Stimulated activated CD8-positive, alpha-beta memory T cell treated with anti-CD3 and anti-CD28 coated beads, Interleukin-7, amount 100 ng/mL, for 4 hours (primary cell): ENCODE measurements around the gene TCAP.

Experiments
- DNase-seq, 2 donors: peaks; one replicate each; pipeline ENCODE4 v3.0.0-alpha.2; 2020; ENCODE audit warnings: low read depth in 2 of 2

Gene TCAP

GRCh38 chr17:39667262-39667944 is 2.3 kb downstream of the TCAP start:
- DNase-seq = no peak

DNA sequence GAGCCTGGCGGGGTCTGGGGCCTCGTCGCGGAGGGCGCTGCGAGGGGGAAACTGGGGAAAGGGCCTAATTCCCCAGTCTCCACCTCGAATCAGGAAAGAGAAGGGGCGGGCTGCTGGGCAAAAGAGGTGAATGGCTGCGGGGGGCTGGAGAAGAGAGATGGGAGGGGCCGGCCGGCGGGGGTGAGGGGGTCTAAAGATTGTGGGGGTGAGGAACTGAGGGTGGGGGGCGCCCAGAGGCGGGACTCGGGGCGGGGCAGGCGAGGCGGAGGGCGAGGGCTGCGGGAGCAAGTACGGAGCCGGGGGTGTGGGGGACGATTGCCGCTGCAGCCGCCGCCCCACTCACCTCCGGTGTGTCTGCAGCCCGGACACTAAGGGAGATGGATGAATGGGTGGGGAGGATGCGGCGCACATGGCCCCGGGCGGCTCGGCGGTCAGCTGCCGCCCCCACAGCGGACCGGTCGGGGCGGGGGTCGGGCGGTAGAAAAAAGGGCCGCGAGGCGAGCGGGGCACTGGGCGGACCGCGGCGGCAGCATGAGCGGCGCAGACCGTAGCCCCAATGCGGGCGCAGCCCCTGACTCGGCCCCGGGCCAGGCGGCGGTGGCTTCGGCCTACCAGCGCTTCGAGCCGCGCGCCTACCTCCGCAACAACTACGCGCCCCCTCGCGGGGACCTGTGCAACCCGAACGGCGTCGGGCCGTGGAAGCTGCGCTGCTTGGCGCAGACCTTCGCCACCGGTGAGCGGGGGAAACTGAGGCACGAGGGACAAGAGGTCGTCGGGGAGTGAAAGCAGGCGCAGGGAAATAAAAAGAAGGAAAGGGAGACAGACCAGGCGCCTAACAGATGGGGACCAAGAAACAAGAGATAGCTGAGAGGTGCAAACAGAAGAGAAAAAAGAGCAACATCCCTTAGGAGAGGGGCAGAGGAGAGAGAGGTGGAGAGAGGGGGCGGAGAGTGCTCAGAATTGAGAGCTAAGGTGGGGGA is 3.1 kb downstream of the TCAP start, which contains the start of gene PNMT:
PNMT (plus strand) TSS at position 509 of the 980 bp plus-strand sequence; CDS start at position 532, 23 bp downstream.
- peak in 1 of 2 donors; percentile 40 for DNase-seq

GRCh38 chr17:39669897-39670735 is 5.0 kb downstream of the TCAP start:
- no peak for DNase-seq

GRCh38 chr17:39670746-39671145 is 5.6 kb downstream of the TCAP start:
- no peak for DNase-seq

- DNase-seq = no peak
Observed at GRCh38 chr17:39671651-39672521, 6.7 kb downstream of the TCAP start.

GRCh38 chr17:39672522-39673334 is 7.6 kb downstream of the TCAP start:
- no peak for DNase-seq

GRCh38 chr17:39673335-39674081 is 8.4 kb downstream of the TCAP start:
- DNase-seq = no peak

- DNase-seq = no peak
Observed at GRCh38 chr17:39674179-39674578, 9.0 kb downstream of the TCAP start.

DNA sequence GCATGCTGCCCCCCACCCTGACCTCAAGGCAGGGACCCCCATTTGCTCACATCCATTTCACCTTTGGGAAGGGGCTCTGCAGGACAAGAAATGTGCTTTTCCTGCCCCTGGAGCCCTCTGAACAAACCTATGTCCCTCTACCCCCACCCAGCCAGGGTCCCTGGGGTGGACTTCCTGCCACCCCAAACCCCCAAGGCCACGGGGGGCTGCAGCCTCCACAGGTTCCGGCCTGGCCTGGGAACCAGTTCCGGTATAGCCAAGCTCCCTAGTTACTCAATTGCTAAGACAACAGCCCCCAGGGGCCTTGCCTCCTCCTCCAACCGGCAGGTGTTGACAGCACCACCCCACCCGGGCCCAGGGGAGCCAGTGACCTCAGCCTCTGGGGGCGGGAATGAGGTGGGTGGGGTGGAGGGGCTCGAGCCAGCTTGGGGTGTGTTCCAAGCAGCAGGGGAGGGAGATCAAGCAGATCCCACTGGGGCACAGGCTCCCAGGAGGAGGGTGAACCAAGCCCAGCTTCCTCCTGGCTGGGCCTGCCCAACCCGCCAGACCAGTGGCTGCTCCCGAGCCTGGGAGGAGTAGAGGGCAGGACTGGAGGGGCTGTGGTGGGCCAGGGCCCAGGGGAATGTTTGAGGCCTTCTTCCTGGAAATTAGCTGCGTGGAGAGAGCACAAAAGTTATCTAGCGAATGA is 9.7 kb downstream of the TCAP start:
- no peak for DNase-seq

GRCh38 chr17:39675390-39676082 is 10.4 kb downstream of the TCAP start:
- DNase-seq = no peak

- peak; percentile 19 to 33 for DNase-seq
Observed at GRCh38 chr17:39676198-39676819, 11.2 kb downstream of the TCAP start.

DNA sequence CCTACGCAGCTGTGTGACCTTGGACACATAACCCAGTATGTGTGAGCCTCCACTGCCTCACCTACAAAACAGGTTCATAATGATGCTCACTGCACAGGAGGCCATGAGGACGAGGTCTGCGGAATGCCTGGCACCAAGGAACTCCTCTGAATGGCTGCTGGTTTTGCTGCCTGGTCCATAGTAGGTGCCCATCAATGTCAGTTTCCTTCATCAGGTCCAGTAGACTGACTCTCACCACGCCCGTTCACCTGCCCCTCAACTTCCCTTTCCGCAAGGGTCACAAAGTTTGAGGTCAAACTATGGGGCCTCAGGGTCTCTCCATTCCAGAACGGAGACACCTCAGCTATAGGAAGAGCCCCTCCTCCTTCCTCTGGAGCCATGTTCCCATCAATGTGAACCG is 11.9 kb downstream of the TCAP start:
- DNase-seq = no peak

- no peak for DNase-seq
Observed at GRCh38 chr17:39677542-39678339, 12.6 kb downstream of the TCAP start.

GRCh38 chr17:39678340-39679116 is 13.4 kb downstream of the TCAP start:
- DNase-seq = no peak

DNA sequence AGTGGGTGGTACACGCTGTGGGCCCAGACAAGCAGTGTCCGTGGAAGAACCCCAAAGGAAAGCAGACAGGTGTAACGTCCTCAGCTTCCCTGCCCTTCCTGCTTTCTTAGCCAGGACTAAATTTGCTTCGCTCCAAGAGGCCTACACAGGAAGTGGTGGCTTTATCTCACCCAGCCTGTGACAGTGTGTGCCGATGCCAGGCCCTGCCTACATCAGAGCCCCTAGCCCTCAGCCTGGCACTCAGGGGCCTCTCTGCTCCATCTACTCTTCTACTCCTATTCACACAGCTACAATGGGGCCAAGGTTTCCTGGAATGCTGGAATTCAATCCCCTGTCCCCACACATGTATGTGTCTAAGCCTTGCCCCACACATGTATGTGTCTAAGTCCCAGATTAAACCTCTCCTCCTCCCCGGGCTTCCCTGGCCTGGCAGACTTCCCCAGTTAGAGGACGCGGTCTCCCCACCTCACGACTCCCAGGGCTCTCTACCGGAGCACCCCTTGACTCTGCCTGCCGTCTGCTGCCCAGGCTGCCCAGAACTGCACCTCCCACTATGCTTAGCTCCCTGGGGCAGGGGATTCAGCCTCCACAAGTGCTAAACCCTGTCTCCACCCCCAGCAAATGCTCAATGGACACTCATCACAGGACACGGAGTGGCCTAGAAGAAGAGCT is 14.5 kb downstream of the TCAP start:
- peak in 1 of 2 donors; percentile 18 for DNase-seq
